ENCODE measurements around the gene MARK4. TPM values are rescaled to one million over a fixed set of nuclear protein-coding genes. Genes with fewer than 3 reads are reported as not detected.
A peak's percentile ranks its signal among the peaks of the same experiment; 100 is the strongest.

Gene MARK4
- total and polyA plus RNA-seq, 2 experiments from 2014 or later = 16.6 to 38.6 TPM

DNA sequence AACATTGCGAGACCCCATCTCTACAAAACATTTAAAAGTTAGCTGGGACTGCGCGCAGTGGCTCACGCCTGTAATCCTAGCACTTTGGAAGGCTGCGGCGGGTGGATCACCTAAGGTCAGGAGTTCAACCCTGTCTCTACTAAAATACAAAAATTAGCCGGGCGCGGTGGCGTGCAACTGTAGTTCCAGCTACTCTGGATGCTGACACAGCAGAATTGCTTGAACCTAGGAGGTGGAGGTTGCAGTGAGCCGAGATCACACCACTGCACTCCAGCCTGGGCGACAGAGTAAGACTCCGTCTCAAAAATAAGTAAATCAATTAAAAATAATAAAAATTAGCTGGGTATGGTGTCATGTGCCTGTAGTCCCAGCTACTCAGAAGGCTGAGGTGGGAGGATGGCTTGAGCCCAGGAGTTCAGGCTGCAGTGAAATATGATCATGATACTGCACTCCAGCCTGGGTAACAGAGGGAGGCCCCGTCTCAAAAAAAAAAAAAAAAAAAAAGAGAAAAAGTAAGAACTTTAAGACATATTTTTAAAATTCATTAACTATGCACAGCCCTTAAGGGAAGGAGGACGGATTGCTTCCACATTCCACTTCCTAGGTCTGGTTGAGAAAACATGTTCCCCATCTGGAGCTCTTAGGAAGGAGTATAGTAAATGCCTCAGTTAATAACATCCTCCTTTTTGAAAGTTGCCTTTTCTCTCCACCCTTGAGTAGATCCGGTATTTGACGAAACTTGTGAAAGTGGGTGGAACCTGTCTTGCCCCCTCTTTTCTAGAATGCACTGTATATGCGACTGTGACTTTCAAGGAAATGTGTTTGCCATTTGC is 31.9 kb upstream of the MARK4 start:
- no peak overlapping the region for H3K4me3 Mint-ChIP-seq
- TF ChIP-seq, protein P1, sequence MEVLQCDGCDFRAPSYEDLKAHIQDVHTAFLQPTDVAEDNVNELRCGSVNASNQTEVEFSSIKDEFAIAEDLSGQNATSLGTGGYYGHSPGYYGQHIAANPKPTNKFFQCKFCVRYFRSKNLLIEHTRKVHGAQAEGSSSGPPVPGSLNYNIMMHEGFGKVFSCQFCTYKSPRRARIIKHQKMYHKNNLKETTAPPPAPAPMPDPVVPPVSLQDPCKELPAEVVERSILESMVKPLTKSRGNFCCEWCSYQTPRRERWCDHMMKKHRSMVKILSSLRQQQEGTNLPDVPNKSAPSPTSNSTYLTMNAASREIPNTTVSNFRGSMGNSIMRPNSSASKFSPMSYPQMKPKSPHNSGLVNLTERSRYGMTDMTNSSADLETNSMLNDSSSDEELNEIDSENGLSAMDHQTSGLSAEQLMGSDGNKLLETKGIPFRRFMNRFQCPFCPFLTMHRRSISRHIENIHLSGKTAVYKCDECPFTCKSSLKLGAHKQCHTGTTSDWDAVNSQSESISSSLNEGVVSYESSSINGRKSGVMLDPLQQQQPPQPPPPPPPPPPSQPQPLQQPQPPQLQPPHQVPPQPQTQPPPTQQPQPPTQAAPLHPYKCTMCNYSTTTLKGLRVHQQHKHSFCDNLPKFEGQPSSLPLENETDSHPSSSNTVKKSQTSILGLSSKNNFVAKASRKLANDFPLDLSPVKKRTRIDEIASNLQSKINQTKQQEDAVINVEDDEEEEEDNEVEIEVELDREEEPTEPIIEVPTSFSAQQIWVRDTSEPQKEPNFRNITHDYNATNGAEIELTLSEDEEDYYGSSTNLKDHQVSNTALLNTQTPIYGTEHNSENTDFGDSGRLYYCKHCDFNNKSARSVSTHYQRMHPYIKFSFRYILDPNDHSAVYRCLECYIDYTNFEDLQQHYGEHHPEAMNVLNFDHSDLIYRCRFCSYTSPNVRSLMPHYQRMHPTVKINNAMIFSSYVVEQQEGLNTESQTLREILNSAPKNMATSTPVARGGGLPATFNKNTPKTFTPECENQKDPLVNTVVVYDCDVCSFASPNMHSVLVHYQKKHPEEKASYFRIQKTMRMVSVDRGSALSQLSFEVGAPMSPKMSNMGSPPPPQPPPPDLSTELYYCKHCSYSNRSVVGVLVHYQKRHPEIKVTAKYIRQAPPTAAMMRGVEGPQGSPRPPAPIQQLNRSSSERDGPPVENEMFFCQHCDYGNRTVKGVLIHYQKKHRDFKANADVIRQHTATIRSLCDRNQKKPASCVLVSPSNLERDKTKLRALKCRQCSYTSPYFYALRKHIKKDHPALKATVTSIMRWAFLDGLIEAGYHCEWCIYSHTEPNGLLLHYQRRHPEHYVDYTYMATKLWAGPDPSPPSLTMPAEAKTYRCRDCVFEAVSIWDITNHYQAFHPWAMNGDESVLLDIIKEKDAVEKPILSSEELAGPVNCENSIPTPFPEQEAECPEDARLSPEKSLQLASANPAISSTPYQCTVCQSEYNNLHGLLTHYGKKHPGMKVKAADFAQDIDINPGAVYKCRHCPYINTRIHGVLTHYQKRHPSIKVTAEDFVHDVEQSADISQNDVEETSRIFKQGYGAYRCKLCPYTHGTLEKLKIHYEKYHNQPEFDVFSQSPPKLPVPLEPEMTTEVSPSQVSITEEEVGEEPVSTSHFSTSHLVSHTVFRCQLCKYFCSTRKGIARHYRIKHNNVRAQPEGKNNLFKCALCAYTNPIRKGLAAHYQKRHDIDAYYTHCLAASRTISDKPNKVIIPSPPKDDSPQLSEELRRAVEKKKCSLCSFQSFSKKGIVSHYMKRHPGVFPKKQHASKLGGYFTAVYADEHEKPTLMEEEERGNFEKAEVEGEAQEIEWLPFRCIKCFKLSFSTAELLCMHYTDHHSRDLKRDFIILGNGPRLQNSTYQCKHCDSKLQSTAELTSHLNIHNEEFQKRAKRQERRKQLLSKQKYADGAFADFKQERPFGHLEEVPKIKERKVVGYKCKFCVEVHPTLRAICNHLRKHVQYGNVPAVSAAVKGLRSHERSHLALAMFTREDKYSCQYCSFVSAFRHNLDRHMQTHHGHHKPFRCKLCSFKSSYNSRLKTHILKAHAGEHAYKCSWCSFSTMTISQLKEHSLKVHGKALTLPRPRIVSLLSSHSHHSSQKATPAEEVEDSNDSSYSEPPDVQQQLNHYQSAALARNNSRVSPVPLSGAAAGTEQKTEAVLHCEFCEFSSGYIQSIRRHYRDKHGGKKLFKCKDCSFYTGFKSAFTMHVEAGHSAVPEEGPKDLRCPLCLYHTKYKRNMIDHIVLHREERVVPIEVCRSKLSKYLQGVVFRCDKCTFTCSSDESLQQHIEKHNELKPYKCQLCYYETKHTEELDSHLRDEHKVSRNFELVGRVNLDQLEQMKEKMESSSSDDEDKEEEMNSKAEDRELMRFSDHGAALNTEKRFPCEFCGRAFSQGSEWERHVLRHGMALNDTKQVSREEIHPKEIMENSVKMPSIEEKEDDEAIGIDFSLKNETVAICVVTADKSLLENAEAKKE (CRISPR knock-in tag; IDR thresholded peaks at IDR 0.05) = no peak
- TF ChIP-seq JUNB (IDR thresholded peaks at IDR 0.05; ENCODE audit: unreplicated experiment) (no peak), EZH2phosphoT487 (IDR thresholded peaks at IDR 0.05; ENCODE audit: unreplicated experiment) (no peak), STAT1 (IDR thresholded peaks at IDR 0.05; ENCODE audit: unreplicated experiment) (no peak), CREB1 (CRISPR knock-in tag; IDR thresholded peaks at IDR 0.05; ENCODE audit: low read depth) (no peak), EZH2 (IDR thresholded peaks at IDR 0.05; ENCODE audit: low read depth, unreplicated experiment) (no peak), ZNF331 (CRISPR knock-in tag; IDR thresholded peaks at IDR 0.05; ENCODE audit: low read depth) (no peak), NANOG (IDR thresholded peaks at IDR 0.05; ENCODE audit: borderline replicate concordance) (no peak), ZNF114 (CRISPR knock-in tag; IDR thresholded peaks at IDR 0.05) (no peak), POLR2AphosphoS5 (IDR thresholded peaks at IDR 0.05; ENCODE audit: low read depth) (no peak)
- TF ChIP-seq, protein P2, sequence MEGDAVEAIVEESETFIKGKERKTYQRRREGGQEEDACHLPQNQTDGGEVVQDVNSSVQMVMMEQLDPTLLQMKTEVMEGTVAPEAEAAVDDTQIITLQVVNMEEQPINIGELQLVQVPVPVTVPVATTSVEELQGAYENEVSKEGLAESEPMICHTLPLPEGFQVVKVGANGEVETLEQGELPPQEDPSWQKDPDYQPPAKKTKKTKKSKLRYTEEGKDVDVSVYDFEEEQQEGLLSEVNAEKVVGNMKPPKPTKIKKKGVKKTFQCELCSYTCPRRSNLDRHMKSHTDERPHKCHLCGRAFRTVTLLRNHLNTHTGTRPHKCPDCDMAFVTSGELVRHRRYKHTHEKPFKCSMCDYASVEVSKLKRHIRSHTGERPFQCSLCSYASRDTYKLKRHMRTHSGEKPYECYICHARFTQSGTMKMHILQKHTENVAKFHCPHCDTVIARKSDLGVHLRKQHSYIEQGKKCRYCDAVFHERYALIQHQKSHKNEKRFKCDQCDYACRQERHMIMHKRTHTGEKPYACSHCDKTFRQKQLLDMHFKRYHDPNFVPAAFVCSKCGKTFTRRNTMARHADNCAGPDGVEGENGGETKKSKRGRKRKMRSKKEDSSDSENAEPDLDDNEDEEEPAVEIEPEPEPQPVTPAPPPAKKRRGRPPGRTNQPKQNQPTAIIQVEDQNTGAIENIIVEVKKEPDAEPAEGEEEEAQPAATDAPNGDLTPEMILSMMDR (conservative IDR thresholded peaks at IDR 0.05; ENCODE audit: low read depth in 2 of 2) = no peak
- TF ChIP-seq, protein P3, sequence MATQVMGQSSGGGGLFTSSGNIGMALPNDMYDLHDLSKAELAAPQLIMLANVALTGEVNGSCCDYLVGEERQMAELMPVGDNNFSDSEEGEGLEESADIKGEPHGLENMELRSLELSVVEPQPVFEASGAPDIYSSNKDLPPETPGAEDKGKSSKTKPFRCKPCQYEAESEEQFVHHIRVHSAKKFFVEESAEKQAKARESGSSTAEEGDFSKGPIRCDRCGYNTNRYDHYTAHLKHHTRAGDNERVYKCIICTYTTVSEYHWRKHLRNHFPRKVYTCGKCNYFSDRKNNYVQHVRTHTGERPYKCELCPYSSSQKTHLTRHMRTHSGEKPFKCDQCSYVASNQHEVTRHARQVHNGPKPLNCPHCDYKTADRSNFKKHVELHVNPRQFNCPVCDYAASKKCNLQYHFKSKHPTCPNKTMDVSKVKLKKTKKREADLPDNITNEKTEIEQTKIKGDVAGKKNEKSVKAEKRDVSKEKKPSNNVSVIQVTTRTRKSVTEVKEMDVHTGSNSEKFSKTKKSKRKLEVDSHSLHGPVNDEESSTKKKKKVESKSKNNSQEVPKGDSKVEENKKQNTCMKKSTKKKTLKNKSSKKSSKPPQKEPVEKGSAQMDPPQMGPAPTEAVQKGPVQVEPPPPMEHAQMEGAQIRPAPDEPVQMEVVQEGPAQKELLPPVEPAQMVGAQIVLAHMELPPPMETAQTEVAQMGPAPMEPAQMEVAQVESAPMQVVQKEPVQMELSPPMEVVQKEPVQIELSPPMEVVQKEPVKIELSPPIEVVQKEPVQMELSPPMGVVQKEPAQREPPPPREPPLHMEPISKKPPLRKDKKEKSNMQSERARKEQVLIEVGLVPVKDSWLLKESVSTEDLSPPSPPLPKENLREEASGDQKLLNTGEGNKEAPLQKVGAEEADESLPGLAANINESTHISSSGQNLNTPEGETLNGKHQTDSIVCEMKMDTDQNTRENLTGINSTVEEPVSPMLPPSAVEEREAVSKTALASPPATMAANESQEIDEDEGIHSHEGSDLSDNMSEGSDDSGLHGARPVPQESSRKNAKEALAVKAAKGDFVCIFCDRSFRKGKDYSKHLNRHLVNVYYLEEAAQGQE (IDR thresholded peaks at IDR 0.05; ENCODE audit: unreplicated experiment) = no peak
- TF ChIP-seq, protein P4, sequence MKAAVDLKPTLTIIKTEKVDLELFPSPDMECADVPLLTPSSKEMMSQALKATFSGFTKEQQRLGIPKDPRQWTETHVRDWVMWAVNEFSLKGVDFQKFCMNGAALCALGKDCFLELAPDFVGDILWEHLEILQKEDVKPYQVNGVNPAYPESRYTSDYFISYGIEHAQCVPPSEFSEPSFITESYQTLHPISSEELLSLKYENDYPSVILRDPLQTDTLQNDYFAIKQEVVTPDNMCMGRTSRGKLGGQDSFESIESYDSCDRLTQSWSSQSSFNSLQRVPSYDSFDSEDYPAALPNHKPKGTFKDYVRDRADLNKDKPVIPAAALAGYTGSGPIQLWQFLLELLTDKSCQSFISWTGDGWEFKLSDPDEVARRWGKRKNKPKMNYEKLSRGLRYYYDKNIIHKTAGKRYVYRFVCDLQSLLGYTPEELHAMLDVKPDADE (IDR thresholded peaks at IDR 0.05) = no peak
- 0 out of 2 replicates have a peak, but pooled peaks cover 5% of the 10 kb centered on the region for H3F3A ChIP-seq (replicated peaks; ENCODE audit: low read depth)

More for the DNA sequence above, 31.9 kb upstream of the MARK4 start:
- H3K4me1 ChIP-seq (ENCODE audit: insufficient read depth) = peaks cover 27% of the 10 kb centered on the region
- no peaks in the 10 kb centered on the region for H3K79me2 ChIP-seq (replicated peaks; ENCODE audit: insufficient read depth)
- peak overlapping the region; percentile 95 for H3K4me2 ChIP-seq
- ATAC-seq = no peak
- H3K36me3 Mint-ChIP-seq (ENCODE audit: low read depth) = peaks cover 4% of the 10 kb centered on the region; the same call in 1 of the 3 replicates
- no peaks in the 10 kb centered on the region for H3K36me3 ChIP-seq (ENCODE audit: insufficient read depth)
- no peak for DNase-seq (ENCODE audit: low spot score)
- no peak overlapping the region for H2AFZ ChIP-seq
- H4K20me1 ChIP-seq (replicated peaks; ENCODE audit: insufficient read depth) = no peaks in the 10 kb centered on the region
- peaks cover 40% of the 10 kb centered on the region for H3K27me3 Mint-ChIP-seq (ENCODE audit: insufficient read depth, low read depth, poor library complexity)
- H3K27me3 ChIP-seq (ENCODE audit: insufficient read depth) = peaks cover 49% of the 10 kb centered on the region
- H3K27ac Mint-ChIP-seq = no peak overlapping the region
- H3K9me2 ChIP-seq (ENCODE audit: insufficient read depth) = no peaks in the 10 kb centered on the region
- peaks cover 13% of the 10 kb centered on the region for H3K4me1 Mint-ChIP-seq
- H3K27ac ChIP-seq (ENCODE audit: low read depth) = no peak overlapping the region
- peak overlapping the region; percentile 71; the same call in 1 of the 2 replicates for H3K4me3 ChIP-seq
- H3K9me3 Mint-ChIP-seq = no peaks in the 10 kb centered on the region; the same call in 2 of the 3 replicates
